ENCODE results near the gene OSBPL9. TPM values are rescaled to one million over a fixed set of nuclear protein-coding genes. Genes with fewer than 3 reads are reported as not detected.
A peak's percentile ranks its signal among the peaks of the same experiment; 100 is the strongest.

Gene OSBPL9
- total and polyA plus RNA-seq, 9 of the 15 experiments (the other 6 are each of a cell fraction or from before 2014, with no cell fraction given): 43.9 to 217 (median 170) TPM

DNA sequence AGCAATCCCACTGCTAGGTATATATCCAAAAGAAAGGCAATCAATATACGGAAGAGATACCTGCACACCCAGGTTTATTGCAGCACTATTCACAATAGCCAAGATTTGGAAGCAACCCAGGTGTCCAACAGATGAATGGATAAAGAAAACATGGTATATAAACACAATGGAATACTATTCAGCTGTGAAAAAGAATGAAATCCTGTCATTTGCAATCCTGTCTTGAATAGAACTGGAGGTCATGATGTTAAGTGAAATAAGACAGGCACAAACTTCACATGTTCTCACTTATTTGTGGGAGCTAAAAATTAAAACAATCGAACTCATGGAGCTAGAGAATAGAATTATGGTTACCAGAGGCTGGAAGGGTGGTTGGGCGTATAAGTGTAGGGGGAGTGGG, 101.0 kb downstream of the OSBPL9 start:
- BruUV-seq (replicated peaks): no TSS peak
- Histone ChIP-seq H3K27me3 (ENCODE audit: control insufficient read depth in 2 of 2, insufficient read depth in 2 of 2, low read length in 2 of 2) (no peaks in the 10 kb centered on the region), H3K4me2 (ENCODE audit: insufficient read depth, low read length) (no peak overlapping the region), H3K9me1 (ENCODE audit: control insufficient read depth, insufficient read depth, low read length) (no peaks in the 10 kb centered on the region), H3K4me3 (no peak overlapping the region), H2AFZ (ENCODE audit: low read depth, low read length) (no peak overlapping the region), H3K9ac (ENCODE audit: insufficient read depth in 1 of 2, low read depth in 2 of 2, low read length in 2 of 2) (no peak overlapping the region), H3K36me3 (ENCODE audit: control insufficient read depth, insufficient read depth, low read length) (peaks cover 5% of the 10 kb centered on the region; the same call in 2 of the 3 replicates), H3K9me3 (replicated peaks; ENCODE audit: control insufficient read depth, insufficient read depth, low read depth, low read length) (no peaks in the 10 kb centered on the region), H4K20me1 (replicated peaks; ENCODE audit: control insufficient read depth, insufficient read depth, low read length) (no peaks in the 10 kb centered on the region), H3K4me1 (replicated peaks in 1 of 2; ENCODE audit: control insufficient read depth in 2 of 2, insufficient read depth in 2 of 2, low read length in 2 of 2) (no peaks in the 10 kb centered on the region), H3K79me2 (ENCODE audit: control insufficient read depth, insufficient read depth, low read length) (no peaks in the 10 kb centered on the region), H3K27ac (ENCODE audit: extremely low read depth, low read depth, low read length) (no peak overlapping the region)
- DNase-seq (ENCODE audit: extremely low read depth in 1 of 4, low spot score in 3 of 4): no peak
- WGBS (ENCODE audit: insufficient coverage, low coverage, missing lambda C conversion rate): 72% methylated on average over 3 of the region's 3 CpGs
- no peak for FAIRE-seq
- intact Hi-C loops (cut with micrococcal nuclease): no loop called here
- ChIA-PET CTCF (ENCODE audit: low intra/inter-chr PET ratio) (no interaction called here), POLR2A (interaction anchor here (0.6 to 4.2 kb wide), 4 partner anchors 8 to 189 kb away, joined by 3 to 25 read pairs (median 4); no protein-coding TSS in a partner anchor)
- TF ChIP-seq HMGN3 (IDR thresholded peaks at IDR 0.05; ENCODE audit: borderline replicate concordance, extremely low read depth, insufficient read length, low read depth, low read length) (no peak), ZNF445 (CRISPR knock-in tag; IDR thresholded peaks at IDR 0.05; ENCODE audit: low read depth) (no peak), TARDBP (IDR thresholded peaks at IDR 0.05) (no peak), POLR2AphosphoS2 (IDR thresholded peaks at IDR 0.05; ENCODE audit: low read length) (no peak), CSDE1 (IDR thresholded peaks at IDR 0.05) (0 out of 4 replicates have a peak, but pooled peaks of 1 of the 2 experiments have one; percentile 29), ZNF347 (CRISPR knock-in tag; IDR thresholded peaks at IDR 0.05; ENCODE audit: low read depth) (no peak), CBFA2T3 (IDR thresholded peaks at IDR 0.05) (no peak), ZNF146 (CRISPR knock-in tag; IDR thresholded peaks at IDR 0.05; ENCODE audit: unreplicated experiment) (peak; percentile 80), PURB (CRISPR knock-in tag; IDR thresholded peaks at IDR 0.05; ENCODE audit: low read depth) (no peak), SPI1 (IDR thresholded peaks at IDR 0.05; ENCODE audit: borderline replicate concordance, low read depth, low read length) (no peak), RBM25 (IDR thresholded peaks at IDR 0.05; ENCODE audit: low read depth, low read length, severe bottlenecking) (peak; percentile 50)
- no peak for ATAC-seq
- in situ Hi-C loops (cut with MboI): no loop called here
